ENCODE data around the gene RNF17. TPM values are rescaled to one million over a fixed set of nuclear protein-coding genes. Genes with fewer than 3 reads are reported as not detected.

The RNF17 gene
- not detected for total RNA-seq

GRCh38 chr13:24763596-24764275 lies at the start of gene RNF17:
RNF17 (plus strand) TSS chr13:24764169; CDS start chr13:24764204, 35 bp downstream.
- intact Hi-C loops (cut with DNase I) = no loop called here
- TF ChIP-seq CTCF (IDR thresholded peaks at IDR 0.05) (no peak), POLR2AphosphoS5 (IDR thresholded peaks at IDR 0.05) (no peak), POLR2A (IDR thresholded peaks at IDR 0.05; ENCODE audit: low read depth) (no peak), EP300 (IDR thresholded peaks at IDR 0.05) (no peak)
- WGBS = 92% methylated on average over 28 of the region's 28 CpGs
- Histone ChIP-seq H3K9me3 (peaks cover 0 to 4% (median 0%) of the 10 kb centered on the region in 4 donors), H3K36me3 (no peaks in the 10 kb centered on the region), H3K27ac (replicated peaks in 1 of 4) (no peak within 1 kb of the TSS), H3K4me1 (no peaks in the 10 kb centered on the region), H3K4me3 (no peak within 1 kb of the TSS), H3K27me3 (peaks cover 0 to 3% (median 0%) of the 10 kb centered on the region in 4 donors)
- DNase-seq (ENCODE audit: extremely low spot score) = no peak

- WGBS = 66% methylated on average over 5 of the region's 5 CpGs
- Histone ChIP-seq H3K27ac (replicated peaks in 1 of 4) (no peak overlapping the region), H3K27me3 (peaks cover 0 to 25% (median 0%) of the 10 kb centered on the region in 4 donors), H3K9me3 (no peaks in the 10 kb centered on the region), H3K4me3 (no peak overlapping the region), H3K4me1 (peaks cover 7 to 10% (median 9%) of the 10 kb centered on the region in 4 donors), H3K36me3 (no peaks in the 10 kb centered on the region)
- DNase-seq (ENCODE audit: extremely low spot score) = no peak
- intact Hi-C loops (cut with DNase I) = no loop called here
- TF ChIP-seq CTCF (IDR thresholded peaks at IDR 0.05) (no peak), POLR2AphosphoS5 (IDR thresholded peaks at IDR 0.05) (no peak), POLR2A (IDR thresholded peaks at IDR 0.05; ENCODE audit: low read depth) (no peak), EP300 (IDR thresholded peaks at IDR 0.05) (no peak)
Observed at GRCh38 chr13:24716011-24716410, 48.0 kb upstream of the RNF17 start.

- Histone ChIP-seq H3K4me3 (no peak overlapping the region), H3K9me3 (no peaks in the 10 kb centered on the region), H3K27ac (replicated peaks in 1 of 4) (no peak overlapping the region), H3K36me3 (no peaks in the 10 kb centered on the region), H3K27me3 (peaks cover 0 to 25% (median 0%) of the 10 kb centered on the region in 4 donors), H3K4me1 (peaks cover 7 to 10% (median 9%) of the 10 kb centered on the region in 4 donors)
- no peak for DNase-seq (ENCODE audit: extremely low spot score)
- no peak for TF ChIP-seq CTCF (IDR thresholded peaks at IDR 0.05)
- TF ChIP-seq POLR2A (IDR thresholded peaks at IDR 0.05; ENCODE audit: low read depth) = no peak
- no peak for TF ChIP-seq EP300 (IDR thresholded peaks at IDR 0.05)
- TF ChIP-seq POLR2AphosphoS5 (IDR thresholded peaks at IDR 0.05) = no peak
- WGBS = 47% methylated on average over 7 of the region's 7 CpGs
- intact Hi-C loops (cut with DNase I) = no loop called here
Observed at GRCh38 chr13:24716446-24716845, 47.5 kb upstream of the RNF17 start.

- Histone ChIP-seq H3K4me1 (peaks cover 7 to 10% (median 9%) of the 10 kb centered on the region in 4 donors), H3K27ac (replicated peaks in 1 of 4) (no peak overlapping the region), H3K36me3 (no peaks in the 10 kb centered on the region), H3K9me3 (no peaks in the 10 kb centered on the region), H3K27me3 (peaks cover 0 to 25% (median 0%) of the 10 kb centered on the region in 4 donors), H3K4me3 (no peak overlapping the region)
- 62% methylated on average over 4 of the region's 4 CpGs for WGBS
- no peak for DNase-seq (ENCODE audit: extremely low spot score)
- TF ChIP-seq CTCF (IDR thresholded peaks at IDR 0.05) (no peak), POLR2AphosphoS5 (IDR thresholded peaks at IDR 0.05) (no peak), EP300 (IDR thresholded peaks at IDR 0.05) (no peak), POLR2A (IDR thresholded peaks at IDR 0.05; ENCODE audit: low read depth) (no peak)
- intact Hi-C loops (cut with DNase I) = no loop called here
Observed at GRCh38 chr13:24717217-24717616, 46.8 kb upstream of the RNF17 start.
